Neural progenitor cell (in vitro differentiated cells): ENCODE results near the gene GLI1.

Experiments used
- CTCF ChIP-seq: fragments of 200-600 bp; sonication (generic); IDR thresholded peaks from 2 replicates; pipeline ENCODE4 v1.5.1; 2017; ENCODE audit warnings: antibody characterized with exemption, mild to moderate bottlenecking
- EZH2 ChIP-seq: fragments of 200-600 bp; sonication (generic); IDR thresholded peaks from 2 replicates; pipeline ENCODE4 v1.6.1; 2017; ENCODE audit warnings: antibody characterized with exemption, mild to moderate bottlenecking, moderate library complexity
- EZH2phosphoT487 ChIP-seq: fragments of 200-600 bp; sonication (generic); IDR thresholded peaks from 2 replicates; pipeline ENCODE4 v1.6.1; 2017; ENCODE audit warnings: antibody characterized with exemption

DNA sequence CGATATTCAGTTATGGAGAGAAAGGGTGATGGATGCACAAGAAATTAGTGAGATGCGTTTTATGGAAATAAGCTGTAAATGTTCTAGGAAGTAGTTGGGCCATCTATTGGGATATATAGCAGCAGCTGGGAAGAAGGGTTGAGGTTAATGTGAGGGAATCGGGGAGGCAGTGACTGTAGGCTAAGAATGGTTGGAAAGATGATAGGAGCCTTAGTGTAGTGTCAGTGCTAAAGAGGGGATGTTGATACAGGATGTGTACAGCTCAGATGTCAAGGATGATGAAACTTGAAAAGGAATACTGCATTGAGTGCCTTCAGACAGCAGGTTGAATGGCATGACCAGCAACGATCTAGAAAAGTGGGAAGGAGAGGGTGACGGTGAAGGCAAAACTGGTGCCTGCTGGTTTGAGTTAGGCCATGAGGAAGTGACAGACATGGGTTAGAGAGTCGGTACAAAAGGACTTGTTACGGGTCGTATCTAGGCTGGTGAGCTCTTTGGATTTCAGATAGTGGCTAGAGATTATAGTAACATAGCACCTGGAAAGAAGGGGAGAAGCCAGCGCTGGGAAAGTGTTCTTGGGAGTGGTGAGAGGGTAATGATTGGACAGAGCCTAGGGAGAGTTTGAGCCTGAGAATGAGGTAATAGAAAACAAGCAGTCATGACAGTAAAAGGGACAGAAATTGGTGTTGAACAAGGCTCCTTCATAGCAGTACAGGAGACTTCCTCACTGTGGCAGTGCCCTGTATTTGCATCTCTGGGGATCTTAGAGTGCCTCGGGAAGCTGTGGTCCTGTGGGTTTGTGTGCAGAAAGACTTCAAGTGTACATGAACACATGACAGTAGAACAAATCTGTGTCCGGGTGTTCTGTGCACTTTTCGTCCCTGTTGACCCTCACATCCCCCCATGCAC is 37.9 kb downstream of the GLI1 start:
- no peak for TF ChIP-seq CTCF
- no peak for TF ChIP-seq EZH2phosphoT487
- TF ChIP-seq EZH2, result no peak
